Femur (tissue), 1 donor: ENCODE measurements around the gene DCUN1D2.
"Not testable (repeated sequence)": the region's sequence is repeated elsewhere in the genome, so short reads cannot be mapped to it uniquely, and the experiment has no call there.

Experiments used
- DNase-seq: peaks from one replicate; pipeline ENCODE4 v3.0.0-alpha.2; 2017

DCUN1D2 gene

DNA sequence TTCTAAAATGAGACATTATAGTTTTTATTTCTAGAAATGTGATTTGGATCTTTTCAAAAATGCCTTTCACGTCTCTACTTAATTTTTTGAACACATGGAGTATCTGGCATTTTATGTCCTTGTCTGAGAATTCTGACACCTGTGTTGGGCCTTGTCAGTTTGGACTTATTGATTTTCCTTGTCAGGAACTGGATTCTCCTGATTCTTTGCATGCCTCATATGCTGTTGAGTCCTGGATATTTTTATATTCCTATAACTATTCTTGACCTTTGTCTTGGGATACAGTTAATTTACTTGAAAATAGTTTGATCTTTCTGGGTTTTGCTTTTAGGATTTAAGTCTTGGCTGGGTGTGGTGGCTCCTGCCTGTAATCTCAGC lies 47.5 kb downstream of the DCUN1D2 start:
- DNase-seq: no peak

DNA sequence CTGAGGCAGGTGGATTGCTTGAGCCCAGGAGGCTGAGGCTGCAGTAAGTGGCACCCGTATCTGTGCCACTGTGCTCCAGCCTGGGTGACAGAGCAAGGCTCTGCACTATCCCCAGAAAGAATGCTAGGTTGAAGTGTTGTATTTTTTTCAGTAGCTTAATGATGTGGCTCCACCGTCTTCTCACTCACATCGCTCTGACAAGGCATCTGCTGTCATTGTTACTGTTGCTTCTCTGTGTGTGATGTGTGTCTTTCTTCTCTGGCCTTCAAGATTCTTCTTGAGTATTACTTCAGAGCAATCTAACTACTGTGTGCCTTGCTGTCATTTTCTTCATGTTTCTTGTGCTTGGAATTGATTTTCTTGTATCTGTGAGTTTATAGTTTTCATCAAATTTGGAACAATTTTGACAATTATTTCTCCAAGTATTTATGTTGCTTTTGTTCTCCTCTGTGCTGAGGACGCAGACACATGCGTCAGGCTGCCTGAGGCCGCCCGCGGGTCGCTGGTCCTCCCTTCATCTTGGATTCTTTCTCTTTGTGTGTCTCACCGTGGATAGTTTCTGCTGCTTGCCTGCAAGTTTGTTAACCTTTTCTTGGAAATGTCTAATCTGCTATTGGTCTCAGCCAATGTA lies 48.0 kb downstream of the DCUN1D2 start:
- DNase-seq: no peak

- DNase-seq: no peak
Observed at GRCh38 chr13:113441661-113442060, 48.9 kb downstream of the DCUN1D2 start.

GRCh38 chr13:113437408-113438010 lies 53.0 kb downstream of the DCUN1D2 start:
- DNase-seq: peak; percentile 20

GRCh38 chr13:113436866-113437265 lies 53.6 kb downstream of the DCUN1D2 start:
- DNase-seq: not testable (repeated sequence)

DNA sequence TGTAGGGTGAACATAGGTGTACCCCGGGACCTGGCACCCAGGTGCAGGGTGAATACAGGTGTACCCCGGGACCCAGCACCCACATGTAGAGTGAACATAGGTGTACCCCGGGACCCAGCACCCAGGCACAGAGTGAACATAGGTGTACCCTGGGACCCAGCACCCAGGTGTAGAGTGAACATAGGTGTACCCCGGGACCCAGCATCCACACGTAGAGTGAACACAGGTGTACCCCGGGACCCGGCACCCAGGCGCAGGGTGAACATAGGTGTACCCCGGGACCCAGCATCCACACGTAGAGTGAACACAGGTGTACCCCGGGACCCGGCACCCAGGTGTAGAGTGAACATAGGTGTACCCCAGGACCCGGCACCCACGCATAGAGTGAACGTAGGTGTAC lies 54.6 kb downstream of the DCUN1D2 start:
- DNase-seq: peak; percentile 17

DNA sequence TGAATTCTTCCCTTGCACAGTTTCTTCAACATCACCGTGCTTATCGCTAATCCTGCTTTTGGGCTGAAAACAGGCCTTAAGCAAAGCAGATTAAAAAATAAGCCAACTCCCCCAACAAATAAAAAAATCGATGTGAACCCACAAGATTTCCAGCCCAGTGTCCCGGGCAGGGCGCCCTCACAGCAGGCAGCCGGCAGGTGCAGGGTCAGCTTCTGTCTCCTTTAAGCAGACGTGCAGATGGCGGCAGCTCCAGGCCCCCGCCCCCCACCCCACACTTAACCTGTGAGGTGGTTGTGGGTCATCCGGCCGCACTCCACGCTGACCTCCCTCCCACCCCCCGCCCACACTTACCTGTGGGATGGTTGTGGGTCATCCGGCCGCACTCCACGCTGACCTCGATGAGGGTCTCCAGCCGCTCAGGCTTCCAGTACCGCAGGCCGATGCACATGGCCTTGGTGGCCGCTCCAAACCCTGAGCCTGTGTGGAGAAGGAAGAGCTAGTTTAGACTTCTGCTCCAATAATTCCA lies 57.1 kb downstream of the DCUN1D2 start:
- DNase-seq: no peak

DNA sequence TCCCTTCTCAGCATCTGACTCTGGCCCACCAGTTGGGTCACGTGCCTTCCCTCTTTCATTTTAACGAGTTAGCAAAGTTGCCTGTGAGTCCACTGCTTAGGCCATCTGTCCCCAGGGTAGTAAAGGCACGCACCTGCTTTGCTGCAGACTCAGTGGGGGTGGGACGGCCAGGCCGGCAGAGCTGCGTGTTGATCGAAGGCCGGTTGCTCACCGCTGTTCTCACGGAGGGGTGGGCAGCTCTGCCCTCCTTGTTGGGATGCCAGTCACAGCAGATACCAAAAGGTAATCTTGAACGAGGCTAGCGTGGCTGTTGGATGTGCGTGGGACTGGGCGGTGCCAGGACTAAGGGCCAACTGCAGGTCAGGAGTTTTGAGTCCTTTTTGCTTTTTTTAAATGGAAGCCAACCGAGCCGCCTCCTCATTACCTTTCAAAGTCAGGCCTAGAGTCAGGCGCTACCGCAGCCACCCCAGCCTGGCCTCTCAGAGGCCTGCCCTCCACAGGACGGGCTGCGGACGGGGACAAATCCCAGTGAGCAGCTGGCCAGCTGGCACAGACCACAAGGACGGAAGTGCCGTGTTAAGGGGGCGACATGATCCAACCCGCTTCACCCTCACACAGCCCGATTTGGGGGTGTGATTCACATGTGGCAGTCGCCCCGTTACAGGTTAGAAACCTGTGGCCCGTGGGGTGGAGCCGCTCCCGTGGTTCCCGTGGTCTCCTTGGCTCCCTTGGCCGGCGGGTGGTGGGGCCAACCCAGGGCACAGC lies 57.8 kb downstream of the DCUN1D2 start:
- peak; percentile 30 for DNase-seq

- DNase-seq: no peak
Observed at GRCh38 chr13:113431171-113431570, 59.3 kb downstream of the DCUN1D2 start.

- DNase-seq: no peak
Observed at GRCh38 chr13:113430378-113431110, 60.0 kb downstream of the DCUN1D2 start.

DNA sequence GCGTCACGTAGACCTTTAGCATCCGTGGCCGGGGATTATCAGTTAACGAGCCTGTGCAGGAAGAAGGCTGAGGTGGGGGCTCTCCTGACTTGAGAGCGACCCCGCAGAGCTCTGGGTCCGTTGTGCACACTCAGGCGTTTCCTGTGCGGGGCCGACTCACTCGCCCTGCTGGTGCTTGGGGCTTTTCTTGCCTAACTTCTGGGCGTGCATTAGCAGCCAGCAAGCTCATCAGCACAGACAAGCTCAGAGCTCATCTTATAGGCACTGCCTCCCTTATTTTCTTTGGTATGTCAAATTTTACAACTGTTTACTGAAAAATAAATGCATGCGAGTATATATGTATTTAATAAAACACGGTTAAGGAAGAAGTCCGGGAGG lies 60.9 kb downstream of the DCUN1D2 start:
- DNase-seq: peak; percentile 13

GRCh38 chr13:113428871-113429607 lies 61.5 kb downstream of the DCUN1D2 start:
- peak; percentile 13 for DNase-seq

GRCh38 chr13:113428469-113428865 lies 62.0 kb downstream of the DCUN1D2 start:
- no peak for DNase-seq

- peak; percentile 14 for DNase-seq
Observed at GRCh38 chr13:113427562-113428468, 62.7 kb downstream of the DCUN1D2 start.

GRCh38 chr13:113426591-113426986 lies 63.9 kb downstream of the DCUN1D2 start:
- DNase-seq: no peak

GRCh38 chr13:113425941-113426590 lies 64.4 kb downstream of the DCUN1D2 start:
- DNase-seq: peak; percentile 12

- DNase-seq: no peak
Observed at GRCh38 chr13:113423520-113424163, 66.9 kb downstream of the DCUN1D2 start.

GRCh38 chr13:113422807-113423519 lies 67.5 kb downstream of the DCUN1D2 start:
- peak; percentile 42 for DNase-seq

GRCh38 chr13:113421673-113422270 lies 68.7 kb downstream of the DCUN1D2 start:
- peak; percentile 89 for DNase-seq
